Right atrium auricular region (tissue), 2 donors: ENCODE measurements around the gene SLC36A3. TPM values are rescaled to one million over a fixed set of nuclear protein-coding genes. Genes with fewer than 3 reads are reported as not detected.

Experiments used
- DNase-seq: peaks from one replicate; pipeline ENCODE4 v3.0.0-alpha.2; 2019; ENCODE audit warnings: low spot score
- H3K27ac ChIP-seq, 2 donors: fragments of 200-600 bp; sonication (generic); 1 replicate in 1 of 2; 2 replicates in 1 of 2; pipeline ENCODE4 v1.5.1; 2016 to 2019
- H3K27me3 ChIP-seq, 2 donors: fragments of 200-600 bp; sonication (generic); one replicate each; pipeline versions ENCODE4 v1.5.1 to v1.6.0; 2017 to 2019
- H3K36me3 ChIP-seq: fragments of 200-600 bp; sonication (generic); one replicate; pipeline ENCODE4 v1.5.1; 2016
- H3K4me1 ChIP-seq, 2 donors: fragments of 200-600 bp; sonication (generic); one replicate each; pipeline versions ENCODE4 v1.5.1 to v1.6.0; 2017 to 2019
- H3K4me3 ChIP-seq, 2 donors: fragments of 200-600 bp; sonication (generic); 1 replicate in 1 of 2; 2 replicates in 1 of 2; pipeline ENCODE4 v1.5.1; 2017 to 2019; ENCODE audit warnings: mild to moderate bottlenecking in 1 of 2, moderate library complexity in 1 of 2
- H3K9me3 ChIP-seq, 2 donors: fragments of 200-600 bp; sonication (generic); one replicate each; pipeline ENCODE4 v1.5.1; 2019
- total RNA-seq, 2 donors: library from RNA; depleted of rRNA; stranded (reverse); fragments of >200 nt; gene quantifications; one replicate each; pipeline ENCODE4 v1.1.0, GENCODE V29; 2016
- TF ChIP-seq, protein P1 (sequence below), 2 donors: fragments of 200-600 bp; sonication (generic); IDR thresholded peaks; one replicate each; pipeline ENCODE4 v1.5.1; 2019; ENCODE audit warnings: antibody characterized with exemption in 2 of 2

The SLC36A3 gene
- total RNA-seq, 2 donors from 2014 or later: not detected

DNA sequence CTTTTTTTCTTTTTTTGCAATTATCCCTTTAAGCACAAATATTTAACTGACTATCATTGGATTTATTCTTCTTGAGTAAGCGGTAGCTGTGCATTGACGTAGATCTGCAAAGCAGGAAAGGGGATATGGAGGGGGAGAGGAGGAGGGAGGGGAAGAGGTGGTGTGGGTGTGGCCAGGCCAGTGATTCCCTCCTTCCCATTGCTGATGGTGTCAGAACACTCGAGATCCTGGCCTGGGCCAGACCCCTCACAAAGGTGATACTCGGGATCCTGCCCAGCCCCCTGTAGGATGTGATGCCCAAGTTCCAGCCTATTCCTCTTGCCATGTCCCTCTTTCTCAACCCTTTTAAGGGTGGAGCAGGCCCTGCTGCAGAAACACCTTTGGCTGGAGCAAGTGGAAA lies 9.9 kb downstream of the SLC36A3 start:
- TF ChIP-seq, protein P1, sequence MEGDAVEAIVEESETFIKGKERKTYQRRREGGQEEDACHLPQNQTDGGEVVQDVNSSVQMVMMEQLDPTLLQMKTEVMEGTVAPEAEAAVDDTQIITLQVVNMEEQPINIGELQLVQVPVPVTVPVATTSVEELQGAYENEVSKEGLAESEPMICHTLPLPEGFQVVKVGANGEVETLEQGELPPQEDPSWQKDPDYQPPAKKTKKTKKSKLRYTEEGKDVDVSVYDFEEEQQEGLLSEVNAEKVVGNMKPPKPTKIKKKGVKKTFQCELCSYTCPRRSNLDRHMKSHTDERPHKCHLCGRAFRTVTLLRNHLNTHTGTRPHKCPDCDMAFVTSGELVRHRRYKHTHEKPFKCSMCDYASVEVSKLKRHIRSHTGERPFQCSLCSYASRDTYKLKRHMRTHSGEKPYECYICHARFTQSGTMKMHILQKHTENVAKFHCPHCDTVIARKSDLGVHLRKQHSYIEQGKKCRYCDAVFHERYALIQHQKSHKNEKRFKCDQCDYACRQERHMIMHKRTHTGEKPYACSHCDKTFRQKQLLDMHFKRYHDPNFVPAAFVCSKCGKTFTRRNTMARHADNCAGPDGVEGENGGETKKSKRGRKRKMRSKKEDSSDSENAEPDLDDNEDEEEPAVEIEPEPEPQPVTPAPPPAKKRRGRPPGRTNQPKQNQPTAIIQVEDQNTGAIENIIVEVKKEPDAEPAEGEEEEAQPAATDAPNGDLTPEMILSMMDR (IDR thresholded peaks at IDR 0.05): no peak
- Histone ChIP-seq H3K4me3 (no peak overlapping the region), H3K4me1 (no peaks in the 10 kb centered on the region), H3K9me3 (no peaks in the 10 kb centered on the region), H3K27ac (no peak overlapping the region), H3K27me3 (no peaks in the 10 kb centered on the region), H3K36me3 (no peaks in the 10 kb centered on the region)
- no peak for DNase-seq

DNA sequence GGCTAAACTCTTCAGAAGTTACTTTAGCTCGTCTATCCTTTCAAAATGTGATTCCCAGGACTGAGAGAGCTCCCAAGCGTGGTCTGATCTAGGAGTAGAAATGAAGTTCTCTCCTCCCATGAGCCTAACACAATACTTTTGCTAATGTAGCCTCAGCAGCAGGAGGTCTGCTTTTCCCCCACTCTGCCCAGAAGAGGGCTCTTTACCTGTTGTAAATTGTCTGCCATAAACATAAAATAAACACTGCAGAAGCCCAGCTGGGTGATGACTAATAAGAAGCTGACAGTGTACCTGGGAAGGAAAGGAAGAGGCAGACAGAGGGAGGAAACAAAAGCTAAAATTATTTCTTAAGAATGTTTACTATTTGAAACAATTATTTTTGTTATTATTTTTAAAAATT lies 15.4 kb downstream of the SLC36A3 start:
- no peaks in the 10 kb centered on the region for H3K4me1 ChIP-seq
- no peaks in the 10 kb centered on the region for H3K9me3 ChIP-seq
- H3K27ac ChIP-seq: no peak overlapping the region
- no peak for DNase-seq
- TF ChIP-seq, protein P1 (IDR thresholded peaks at IDR 0.05): no peak
- H3K4me3 ChIP-seq: no peak overlapping the region
- no peaks in the 10 kb centered on the region for H3K36me3 ChIP-seq
- no peaks in the 10 kb centered on the region for H3K27me3 ChIP-seq

DNA sequence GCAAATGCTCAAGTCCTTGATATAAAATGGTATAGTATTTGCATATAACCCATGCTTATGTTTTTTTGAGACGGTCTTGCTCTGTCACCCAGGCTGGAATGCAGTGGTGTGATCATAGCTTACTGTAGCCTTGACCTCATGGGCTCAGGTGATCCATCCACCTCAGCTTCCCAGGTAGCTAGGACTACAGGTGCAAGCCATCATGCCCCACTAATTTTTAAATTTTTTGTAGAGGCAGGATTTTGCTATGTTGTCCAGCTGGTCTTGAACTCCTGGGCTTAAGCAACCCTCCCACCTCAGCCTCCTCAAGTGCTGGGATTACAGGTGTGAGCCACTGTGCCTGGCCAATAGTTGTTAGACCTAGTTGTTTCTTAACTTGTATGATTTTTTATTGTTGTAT lies 17.3 kb downstream of the SLC36A3 start:
- Histone ChIP-seq H3K4me1 (no peaks in the 10 kb centered on the region), H3K36me3 (no peaks in the 10 kb centered on the region), H3K27ac (no peak overlapping the region), H3K27me3 (no peaks in the 10 kb centered on the region), H3K4me3 (no peak overlapping the region), H3K9me3 (no peaks in the 10 kb centered on the region)
- DNase-seq: no peak
- TF ChIP-seq, protein P1 (IDR thresholded peaks at IDR 0.05): no peak

DNA sequence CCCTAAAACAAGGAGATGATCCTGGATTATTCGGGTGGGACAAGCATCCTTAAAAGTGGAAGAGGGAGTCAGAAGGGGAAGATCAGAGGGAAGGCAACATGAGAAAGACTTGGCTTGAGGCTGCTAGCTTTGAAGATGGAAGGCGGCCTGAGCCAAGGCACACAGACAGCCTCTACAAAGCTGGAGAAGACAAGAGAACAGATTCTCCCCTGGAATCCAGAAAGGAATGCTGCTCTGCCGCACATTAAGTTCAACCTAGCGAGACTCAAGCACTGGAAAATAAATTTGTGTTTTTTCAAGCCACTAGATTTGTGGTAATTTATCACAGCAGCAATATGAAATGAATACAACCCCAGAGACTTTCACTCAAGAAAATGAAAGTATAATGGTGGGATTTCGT lies 17.9 kb downstream of the SLC36A3 start:
- H3K4me1 ChIP-seq: no peaks in the 10 kb centered on the region
- TF ChIP-seq, protein P1 (IDR thresholded peaks at IDR 0.05): no peak
- no peak overlapping the region for H3K27ac ChIP-seq
- H3K36me3 ChIP-seq: no peaks in the 10 kb centered on the region
- H3K4me3 ChIP-seq: no peak overlapping the region
- no peaks in the 10 kb centered on the region for H3K9me3 ChIP-seq
- H3K27me3 ChIP-seq: no peaks in the 10 kb centered on the region
- DNase-seq: no peak

DNA sequence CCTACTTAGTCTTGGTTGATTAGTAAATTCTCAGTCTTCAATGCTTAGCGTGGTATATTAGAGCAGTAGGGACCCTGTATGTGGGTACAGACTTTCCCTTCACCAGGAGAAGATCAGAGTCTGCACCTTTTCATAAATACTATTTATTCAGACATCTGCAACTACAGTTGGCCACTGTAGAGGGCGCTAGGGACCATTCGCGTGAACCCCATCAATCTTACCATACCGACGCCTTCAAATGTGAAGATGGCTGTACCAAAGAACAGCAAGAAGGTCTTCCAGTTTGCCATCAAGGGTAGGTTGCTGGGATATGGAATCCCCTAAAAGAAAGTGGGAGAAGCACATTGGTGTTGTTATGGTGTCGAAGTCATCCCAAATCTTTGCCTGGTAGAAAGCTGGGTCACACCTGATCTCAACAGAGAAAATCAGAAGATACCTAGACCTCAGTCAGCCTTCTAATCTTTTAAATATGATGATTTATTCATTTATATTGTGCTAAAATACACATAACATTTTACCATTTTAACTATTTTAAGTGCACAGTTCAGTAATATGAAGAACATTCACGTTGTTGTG lies 19.1 kb downstream of the SLC36A3 start:
- Histone ChIP-seq H3K9me3 (no peaks in the 10 kb centered on the region), H3K36me3 (no peaks in the 10 kb centered on the region), H3K4me1 (no peaks in the 10 kb centered on the region), H3K4me3 (no peak overlapping the region), H3K27ac (no peak overlapping the region), H3K27me3 (no peaks in the 10 kb centered on the region)
- DNase-seq: no peak
- TF ChIP-seq, protein P1 (IDR thresholded peaks at IDR 0.05): no peak
